Stimulated activated CD8-positive, alpha-beta memory T cell treated with anti-CD3 and anti-CD28 coated beads, Interleukin-4, amount 100 ng/mL, for 4 hours (primary cell): ENCODE measurements around the gene INPP5K.
A peak's percentile ranks its signal among the peaks of the same experiment; 100 is the strongest.
"Not testable (repeated sequence)": the region's sequence is repeated elsewhere in the genome, so short reads cannot be mapped to it uniquely, and the experiment has no call there.

Experiments used
- DNase-seq, 2 donors: peaks; one replicate each; pipeline ENCODE4 v3.0.0-alpha.2; 2020; ENCODE audit warnings: low read depth in 2 of 2, low spot score in 1 of 2

INPP5K gene

GRCh38 chr17:1508709-1509108, 7.7 kb downstream of the INPP5K start:
- not testable (repeated sequence) for DNase-seq

GRCh38 chr17:1506649-1507267, 9.7 kb downstream of the INPP5K start:
- DNase-seq, result no peak

- no peak for DNase-seq
Observed at GRCh38 chr17:1505586-1505985, 10.8 kb downstream of the INPP5K start.

- DNase-seq, result no peak
Observed at GRCh38 chr17:1504866-1505265, 11.5 kb downstream of the INPP5K start.

- DNase-seq, result no peak
Observed at GRCh38 chr17:1503699-1504098, 12.7 kb downstream of the INPP5K start.

- no peak for DNase-seq
Observed at GRCh38 chr17:1498869-1499268, 17.5 kb downstream of the INPP5K start.

- DNase-seq, result no peak
Observed at GRCh38 chr17:1498233-1498632, 18.2 kb downstream of the INPP5K start.

GRCh38 chr17:1497831-1498230, 18.6 kb downstream of the INPP5K start:
- DNase-seq, result no peak

- DNase-seq, result no peak
Observed at GRCh38 chr17:1496869-1497268, 19.5 kb downstream of the INPP5K start.

GRCh38 chr17:1495265-1495989, 21.0 kb downstream of the INPP5K start:
- DNase-seq, result no peak

GRCh38 chr17:1494736-1495253, 21.6 kb downstream of the INPP5K start:
- DNase-seq, result no peak

GRCh38 chr17:1494203-1494602, 22.2 kb downstream of the INPP5K start:
- DNase-seq, result no peak

- DNase-seq, result no peak
Observed at GRCh38 chr17:1493291-1493980, 23.0 kb downstream of the INPP5K start.

- no peak for DNase-seq
Observed at GRCh38 chr17:1492249-1493206, 23.9 kb downstream of the INPP5K start, which contains the start of gene MYO1C. Gene MYO1C (minus strand): TSS chr17:1492686. CDS start chr17:1492487, 199 bp downstream.

GRCh38 chr17:1491443-1492248, 24.8 kb downstream of the INPP5K start:
- DNase-seq, result no peak

GRCh38 chr17:1490643-1491442, 25.6 kb downstream of the INPP5K start:
- DNase-seq, result no peak

GRCh38 chr17:1488826-1489270, 27.6 kb downstream of the INPP5K start:
- DNase-seq, result no peak

GRCh38 chr17:1487939-1488825, 28.2 kb downstream of the INPP5K start:
- peak in 1 of 2 donors; percentile 42 for DNase-seq
